Measurements from ENCODE around the gene GAMT.
"Not testable (repeated sequence)": the region's sequence is repeated elsewhere in the genome, so short reads cannot be mapped to it uniquely, and the experiment has no call there.

GAMT gene

GRCh38 chr19:1427221-1427920, 26.0 kb upstream of the GAMT start:
- H3K9me3 ChIP-seq (ENCODE audit: control insufficient read depth, insufficient read depth, low read length) = no peaks in the 10 kb centered on the region

GRCh38 chr19:1426736-1427135, 25.4 kb upstream of the GAMT start:
- peaks cover 28% of the 10 kb centered on the region for H3K36me3 ChIP-seq (ENCODE audit: insufficient read depth, low read length)
- no peak overlapping the region for H3K9ac ChIP-seq (ENCODE audit: low read depth, low read length)
- H3K4me1 ChIP-seq (ENCODE audit: insufficient read depth, low read length) = no peaks in the 10 kb centered on the region
- no peaks in the 10 kb centered on the region for H3K9me3 ChIP-seq (ENCODE audit: control insufficient read depth, insufficient read depth, low read length)

More at GRCh38 chr19:1427221-1427920, 26.0 kb upstream of the GAMT start:
- Histone ChIP-seq H3K4me1 (ENCODE audit: insufficient read depth, low read length) (no peaks in the 10 kb centered on the region), H3K9ac (ENCODE audit: low read depth, low read length) (no peak overlapping the region), H3K36me3 (ENCODE audit: insufficient read depth, low read length) (peaks cover 29% of the 10 kb centered on the region)

- peaks cover 24% of the 10 kb centered on the region for H3K36me3 ChIP-seq (ENCODE audit: insufficient read depth, low read length)
- H3K9ac ChIP-seq (ENCODE audit: low read depth, low read length) = no peak overlapping the region
- H3K4me1 ChIP-seq (ENCODE audit: insufficient read depth, low read length) = no peaks in the 10 kb centered on the region
- H3K9me3 ChIP-seq (ENCODE audit: control insufficient read depth, insufficient read depth, low read length) = no peaks in the 10 kb centered on the region
These were observed 24.6 kb upstream of the GAMT start for GRCh38 chr19:1425902-1426301.

- no peaks in the 10 kb centered on the region for H3K9me3 ChIP-seq (ENCODE audit: control insufficient read depth, insufficient read depth, low read length)
- H3K4me1 ChIP-seq (ENCODE audit: insufficient read depth, low read length) = no peaks in the 10 kb centered on the region
- H3K36me3 ChIP-seq (ENCODE audit: insufficient read depth, low read length) = peaks cover 24% of the 10 kb centered on the region
- H3K9ac ChIP-seq (ENCODE audit: low read depth, low read length) = no peak overlapping the region
These were observed 23.9 kb upstream of the GAMT start for GRCh38 chr19:1425102-1425837.

GRCh38 chr19:1424192-1424955, 23.0 kb upstream of the GAMT start:
- Histone ChIP-seq H3K36me3 (ENCODE audit: insufficient read depth, low read length) (peaks cover 24% of the 10 kb centered on the region), H3K9ac (ENCODE audit: low read depth, low read length) (no peak overlapping the region), H3K4me1 (ENCODE audit: insufficient read depth, low read length) (no peaks in the 10 kb centered on the region), H3K9me3 (ENCODE audit: control insufficient read depth, insufficient read depth, low read length) (no peaks in the 10 kb centered on the region)

- H3K4me1 ChIP-seq (ENCODE audit: insufficient read depth, low read length) = no peaks in the 10 kb centered on the region
- peaks cover 26% of the 10 kb centered on the region for H3K36me3 ChIP-seq (ENCODE audit: insufficient read depth, low read length)
- no peaks in the 10 kb centered on the region for H3K9me3 ChIP-seq (ENCODE audit: control insufficient read depth, insufficient read depth, low read length)
- H3K9ac ChIP-seq (ENCODE audit: low read depth, low read length) = no peak overlapping the region
These were observed 22.3 kb upstream of the GAMT start for GRCh38 chr19:1423436-1424191.

GRCh38 chr19:1422943-1423342, 21.6 kb upstream of the GAMT start:
- H3K9me3 ChIP-seq (ENCODE audit: control insufficient read depth, insufficient read depth, low read length) = no peaks in the 10 kb centered on the region
- peaks cover 26% of the 10 kb centered on the region for H3K36me3 ChIP-seq (ENCODE audit: insufficient read depth, low read length)
- H3K9ac ChIP-seq (ENCODE audit: low read depth, low read length) = no peak overlapping the region
- no peaks in the 10 kb centered on the region for H3K4me1 ChIP-seq (ENCODE audit: insufficient read depth, low read length)

GRCh38 chr19:1422360-1422759, 21.0 kb upstream of the GAMT start:
- Histone ChIP-seq H3K9me3 (ENCODE audit: control insufficient read depth, insufficient read depth, low read length) (no peaks in the 10 kb centered on the region), H3K9ac (ENCODE audit: low read depth, low read length) (no peak overlapping the region), H3K4me1 (ENCODE audit: insufficient read depth, low read length) (no peaks in the 10 kb centered on the region), H3K36me3 (ENCODE audit: insufficient read depth, low read length) (peaks cover 26% of the 10 kb centered on the region)

- H3K9me3 ChIP-seq (ENCODE audit: control insufficient read depth, insufficient read depth, low read length) = no peaks in the 10 kb centered on the region
- H3K36me3 ChIP-seq (ENCODE audit: insufficient read depth, low read length) = peaks cover 26% of the 10 kb centered on the region
- H3K9ac ChIP-seq (ENCODE audit: low read depth, low read length) = no peak overlapping the region
- no peaks in the 10 kb centered on the region for H3K4me1 ChIP-seq (ENCODE audit: insufficient read depth, low read length)
These were observed 20.6 kb upstream of the GAMT start for GRCh38 chr19:1421958-1422305.

GRCh38 chr19:1421218-1421957, 20.0 kb upstream of the GAMT start:
- Histone ChIP-seq H3K9ac (ENCODE audit: low read depth, low read length) (no peak overlapping the region), H3K4me1 (ENCODE audit: insufficient read depth, low read length) (peaks cover 1% of the 10 kb centered on the region), H3K9me3 (ENCODE audit: control insufficient read depth, insufficient read depth, low read length) (no peaks in the 10 kb centered on the region), H3K36me3 (ENCODE audit: insufficient read depth, low read length) (peaks cover 21% of the 10 kb centered on the region)

- no peak overlapping the region for H3K9ac ChIP-seq (ENCODE audit: low read depth, low read length)
- peaks cover 14% of the 10 kb centered on the region for H3K36me3 ChIP-seq (ENCODE audit: insufficient read depth, low read length)
- H3K9me3 ChIP-seq (ENCODE audit: control insufficient read depth, insufficient read depth, low read length) = no peaks in the 10 kb centered on the region
These were observed 19.2 kb upstream of the GAMT start for GRCh38 chr19:1420590-1420989.

GRCh38 chr19:1420085-1420484, 18.7 kb upstream of the GAMT start:
- Histone ChIP-seq H3K36me3 (ENCODE audit: insufficient read depth, low read length) (peaks cover 11% of the 10 kb centered on the region), H3K4me1 (ENCODE audit: insufficient read depth, low read length) (peaks cover 12% of the 10 kb centered on the region)

More at GRCh38 chr19:1420590-1420989, 19.2 kb upstream of the GAMT start:
- H3K4me1 ChIP-seq (ENCODE audit: insufficient read depth, low read length) = peaks cover 9% of the 10 kb centered on the region

GRCh38 chr19:1418951-1419738, 17.8 kb upstream of the GAMT start:
- peaks cover 15% of the 10 kb centered on the region for H3K4me1 ChIP-seq (ENCODE audit: insufficient read depth, low read length)
- H3K9ac ChIP-seq (ENCODE audit: low read depth, low read length) = no peak overlapping the region
- H3K36me3 ChIP-seq (ENCODE audit: insufficient read depth, low read length) = peaks cover 11% of the 10 kb centered on the region
- no peaks in the 10 kb centered on the region for H3K9me3 ChIP-seq (ENCODE audit: control insufficient read depth, insufficient read depth, low read length)

More at GRCh38 chr19:1420085-1420484, 18.7 kb upstream of the GAMT start:
- not testable (repeated sequence) for H3K9me3 ChIP-seq (ENCODE audit: control insufficient read depth, insufficient read depth, low read length); H3K9ac ChIP-seq (ENCODE audit: low read depth, low read length)

Measured in ES-I3 (cell line).